T-helper 17 cell (primary cell): ENCODE measurements around the gene MAPK8IP2. TPM values are rescaled to one million over a fixed set of nuclear protein-coding genes. Genes with fewer than 3 reads are reported as not detected.

ENCODE experiments used
- ATAC-seq: fragments of 150-1000 bp; cut with Tn5 transposase; 2 replicates; pipeline ENCODE4 v1.10.0; 2021; ENCODE audit warnings: mild to moderate bottlenecking, moderate library complexity
- DNase-seq, 3 donors: peaks; one replicate each; pipeline versions ENCODE4 v3.0.0 to v3.0.0-alpha.2; 2020 to 2021
- H3K9me3 ChIP-seq: one replicate; pipeline ENCODE4 v1.7.0; 2013; ENCODE audit warnings: low read length, mild to moderate bottlenecking; ENCODE audit not compliant: control insufficient read depth, poor library complexity, severe bottlenecking
- H3K27ac Mint-ChIP-seq: one replicate; pipeline ENCODE4 v1.8.0; 2022; ENCODE audit warnings: mild to moderate bottlenecking, moderate library complexity, mixed read lengths
- H3K27me3 Mint-ChIP-seq: one replicate; pipeline ENCODE4 v1.8.0; 2022; ENCODE audit warnings: mixed read lengths
- H3K36me3 Mint-ChIP-seq: one replicate; pipeline ENCODE4 v1.8.0; 2022; ENCODE audit warnings: low read depth, mixed read lengths
- H3K4me1 Mint-ChIP-seq: one replicate; pipeline ENCODE4 v1.8.0; 2022; ENCODE audit warnings: mild to moderate bottlenecking, mixed read lengths
- H3K4me3 Mint-ChIP-seq: one replicate; pipeline ENCODE4 v1.8.0; 2022; ENCODE audit warnings: mild to moderate bottlenecking, moderate library complexity, mixed read lengths
- total RNA-seq, 4 donors: library from RNA in 2 of 4; stranded (reverse) in 2 of 4; gene quantifications; one replicate each; pipeline ENCODE4 v1.2.3 and lab custom pipeline; 2022 to 2026

The MAPK8IP2 gene
- total RNA-seq, 2 donors from 2014 or later, result 0.08 to 0.17 TPM

GRCh38 chr22:50569896-50570535 is 30.6 kb upstream of the MAPK8IP2 start:
- peaks cover 4% of the 10 kb centered on the region for H3K4me1 Mint-ChIP-seq
- no peaks in the 10 kb centered on the region for H3K36me3 Mint-ChIP-seq
- ATAC-seq (no peak), DNase-seq (no peak)
- no peaks in the 10 kb centered on the region for H3K27me3 Mint-ChIP-seq
- no peaks in the 10 kb centered on the region for H3K9me3 ChIP-seq
- no peak overlapping the region for H3K4me3 Mint-ChIP-seq
- H3K27ac Mint-ChIP-seq, result no peak overlapping the region

DNA sequence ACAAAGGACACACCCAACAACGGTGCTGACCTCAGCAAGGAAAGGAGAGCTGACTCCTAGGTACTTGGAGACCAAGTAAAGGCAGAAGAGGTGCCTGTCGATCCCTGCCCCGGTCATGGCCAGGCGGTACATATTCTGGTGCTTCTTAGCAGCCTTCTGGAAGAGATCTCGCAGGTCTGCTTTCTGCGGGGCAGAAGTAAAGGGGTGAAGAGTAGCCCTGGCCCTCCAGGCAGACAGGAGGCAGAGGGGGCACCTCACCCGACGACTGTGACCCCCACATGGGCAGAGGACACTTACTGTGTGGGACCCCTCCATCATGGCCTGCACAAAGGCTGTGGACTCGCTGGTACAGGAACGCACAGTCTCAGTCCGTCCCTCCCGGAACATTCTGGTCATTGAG is 29.7 kb upstream of the MAPK8IP2 start:
- no peaks in the 10 kb centered on the region for H3K27me3 Mint-ChIP-seq
- H3K27ac Mint-ChIP-seq, result no peak overlapping the region
- H3K9me3 ChIP-seq, result no peaks in the 10 kb centered on the region
- no peaks in the 10 kb centered on the region for H3K36me3 Mint-ChIP-seq
- peaks cover 4% of the 10 kb centered on the region for H3K4me1 Mint-ChIP-seq
- no peak for ATAC-seq
- H3K4me3 Mint-ChIP-seq, result no peak overlapping the region
- DNase-seq, result no peak

DNA sequence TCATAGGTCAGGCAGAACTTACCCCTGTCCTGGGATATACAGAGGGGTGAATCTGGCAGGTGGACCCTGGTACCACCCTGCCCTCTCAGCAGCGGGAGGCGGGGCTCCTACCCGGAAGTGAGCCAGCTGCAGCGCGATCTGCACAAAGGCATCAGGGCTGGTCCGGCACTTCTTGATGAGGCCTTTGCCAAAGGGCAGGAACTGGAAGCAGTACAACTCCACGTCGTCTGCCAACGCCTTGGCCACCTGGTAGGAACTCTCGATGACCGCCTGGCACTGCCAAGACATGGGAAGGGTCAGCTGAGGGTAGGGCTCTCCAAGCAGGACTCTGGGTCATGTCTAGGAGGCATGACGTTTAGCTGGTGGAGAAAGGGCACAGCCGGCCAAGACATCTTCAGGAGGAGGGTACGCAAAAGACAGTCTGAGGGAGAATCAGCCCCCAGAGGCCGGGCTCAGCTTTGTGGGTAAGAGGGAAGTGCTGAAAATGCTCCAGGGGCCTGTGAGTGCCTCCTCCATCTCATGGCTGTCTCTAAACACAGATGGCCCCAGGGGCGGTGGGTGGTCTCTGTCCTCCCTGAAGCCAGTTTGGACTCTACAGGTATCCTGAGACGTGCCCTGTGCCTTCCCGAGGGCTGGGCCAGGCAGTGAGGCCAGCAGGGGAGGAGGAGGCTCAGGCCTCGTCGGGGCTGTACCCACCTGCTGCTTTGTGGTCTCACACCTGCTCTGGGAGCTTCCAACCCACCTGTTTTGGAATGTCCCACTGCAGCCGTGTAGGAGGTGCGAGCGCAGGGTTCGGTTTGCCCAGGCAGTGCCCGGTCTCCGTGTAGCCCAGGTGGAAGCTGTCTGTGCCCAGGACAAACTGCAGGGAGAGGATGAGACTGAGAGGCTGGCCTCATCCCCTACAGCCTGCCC is 29.1 kb upstream of the MAPK8IP2 start:
- H3K36me3 Mint-ChIP-seq, result no peaks in the 10 kb centered on the region
- H3K4me1 Mint-ChIP-seq, result peaks cover 3% of the 10 kb centered on the region
- no peaks in the 10 kb centered on the region for H3K9me3 ChIP-seq
- H3K27ac Mint-ChIP-seq, result no peak overlapping the region
- H3K4me3 Mint-ChIP-seq, result no peak overlapping the region
- DNase-seq (no peak), ATAC-seq (no peak)
- H3K27me3 Mint-ChIP-seq, result no peaks in the 10 kb centered on the region

GRCh38 chr22:50572965-50573364 is 27.6 kb upstream of the MAPK8IP2 start:
- Mint-ChIP-seq H3K4me1 (peaks cover 8% of the 10 kb centered on the region), H3K36me3 (no peaks in the 10 kb centered on the region), H3K27me3 (no peaks in the 10 kb centered on the region), H3K27ac (no peak overlapping the region), H3K4me3 (no peak overlapping the region)
- no peak for DNase-seq
- no peak for ATAC-seq
- H3K9me3 ChIP-seq, result no peaks in the 10 kb centered on the region

- Mint-ChIP-seq H3K27ac (no peak overlapping the region), H3K36me3 (no peaks in the 10 kb centered on the region), H3K4me1 (peaks cover 8% of the 10 kb centered on the region), H3K4me3 (no peak overlapping the region), H3K27me3 (no peaks in the 10 kb centered on the region)
- no peaks in the 10 kb centered on the region for H3K9me3 ChIP-seq
- DNase-seq (no peak), ATAC-seq (no peak)
Measured at GRCh38 chr22:50573491-50574382, 26.9 kb upstream of the MAPK8IP2 start.

DNA sequence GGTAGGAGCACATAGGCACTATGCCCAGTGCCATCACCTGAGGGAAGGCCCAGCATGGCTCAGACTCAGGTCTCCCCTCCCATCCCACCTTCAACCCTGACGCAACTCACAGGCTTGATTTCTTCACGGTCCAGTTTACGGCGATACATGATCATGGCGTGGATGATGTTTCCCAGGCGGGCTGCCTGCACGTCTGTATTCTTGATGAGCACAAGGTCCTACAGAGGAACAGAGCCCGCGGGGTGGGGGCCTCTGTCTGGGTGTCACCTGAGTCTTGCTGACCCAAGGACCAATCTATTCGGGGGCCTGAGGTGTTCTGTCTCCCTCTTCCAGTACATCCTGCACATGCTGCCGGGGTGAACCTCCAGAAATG is 26.2 kb upstream of the MAPK8IP2 start:
- DNase-seq, result no peak
- no peaks in the 10 kb centered on the region for H3K36me3 Mint-ChIP-seq

DNA sequence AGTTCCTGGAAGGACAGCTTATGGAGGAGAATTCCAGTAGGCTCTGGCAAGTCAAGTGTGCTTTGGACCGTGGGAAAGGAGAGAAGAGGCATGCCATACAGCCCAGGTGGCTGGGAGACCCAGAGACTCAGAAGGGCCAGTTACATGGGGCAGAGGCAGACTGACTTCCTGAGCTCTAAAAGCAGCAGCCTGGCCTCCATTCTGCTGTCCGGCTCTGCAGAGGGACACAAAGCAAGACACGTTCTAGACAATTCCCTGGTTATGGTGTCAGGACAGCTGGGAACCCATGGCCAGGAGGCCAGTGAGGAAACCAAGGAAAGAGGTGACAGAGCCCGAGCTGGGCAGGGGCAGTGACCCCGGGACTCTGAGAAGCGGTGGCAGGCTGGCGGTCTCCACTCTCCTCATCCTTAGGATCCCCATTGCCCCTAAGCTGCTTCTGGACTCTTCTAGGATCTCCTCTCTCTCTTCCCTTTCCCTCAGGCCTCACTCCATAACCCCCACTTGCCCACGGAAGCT is 25.1 kb upstream of the MAPK8IP2 start:
- ATAC-seq, result no peak
- Mint-ChIP-seq H3K4me3 (no peak overlapping the region), H3K36me3 (no peaks in the 10 kb centered on the region)

More for the DNA sequence above, 26.2 kb upstream of the MAPK8IP2 start:
- H3K9me3 ChIP-seq, result no peaks in the 10 kb centered on the region
- Mint-ChIP-seq H3K4me1 (peaks cover 8% of the 10 kb centered on the region), H3K27me3 (no peaks in the 10 kb centered on the region), H3K27ac (no peak overlapping the region), H3K4me3 (no peak overlapping the region)
- no peak for ATAC-seq

GRCh38 chr22:50576070-50576469 is 24.5 kb upstream of the MAPK8IP2 start:
- Mint-ChIP-seq H3K4me3 (no peak overlapping the region), H3K4me1 (peaks cover 14% of the 10 kb centered on the region), H3K27me3 (no peaks in the 10 kb centered on the region), H3K36me3 (no peaks in the 10 kb centered on the region), H3K27ac (no peak overlapping the region)
- H3K9me3 ChIP-seq, result no peaks in the 10 kb centered on the region
- no peak for DNase-seq
- ATAC-seq, result no peak

More for the DNA sequence above, 25.1 kb upstream of the MAPK8IP2 start:
- no peak overlapping the region for H3K27ac Mint-ChIP-seq
- DNase-seq, result no peak
- no peaks in the 10 kb centered on the region for H3K9me3 ChIP-seq
- no peaks in the 10 kb centered on the region for H3K27me3 Mint-ChIP-seq
- peaks cover 14% of the 10 kb centered on the region for H3K4me1 Mint-ChIP-seq

DNA sequence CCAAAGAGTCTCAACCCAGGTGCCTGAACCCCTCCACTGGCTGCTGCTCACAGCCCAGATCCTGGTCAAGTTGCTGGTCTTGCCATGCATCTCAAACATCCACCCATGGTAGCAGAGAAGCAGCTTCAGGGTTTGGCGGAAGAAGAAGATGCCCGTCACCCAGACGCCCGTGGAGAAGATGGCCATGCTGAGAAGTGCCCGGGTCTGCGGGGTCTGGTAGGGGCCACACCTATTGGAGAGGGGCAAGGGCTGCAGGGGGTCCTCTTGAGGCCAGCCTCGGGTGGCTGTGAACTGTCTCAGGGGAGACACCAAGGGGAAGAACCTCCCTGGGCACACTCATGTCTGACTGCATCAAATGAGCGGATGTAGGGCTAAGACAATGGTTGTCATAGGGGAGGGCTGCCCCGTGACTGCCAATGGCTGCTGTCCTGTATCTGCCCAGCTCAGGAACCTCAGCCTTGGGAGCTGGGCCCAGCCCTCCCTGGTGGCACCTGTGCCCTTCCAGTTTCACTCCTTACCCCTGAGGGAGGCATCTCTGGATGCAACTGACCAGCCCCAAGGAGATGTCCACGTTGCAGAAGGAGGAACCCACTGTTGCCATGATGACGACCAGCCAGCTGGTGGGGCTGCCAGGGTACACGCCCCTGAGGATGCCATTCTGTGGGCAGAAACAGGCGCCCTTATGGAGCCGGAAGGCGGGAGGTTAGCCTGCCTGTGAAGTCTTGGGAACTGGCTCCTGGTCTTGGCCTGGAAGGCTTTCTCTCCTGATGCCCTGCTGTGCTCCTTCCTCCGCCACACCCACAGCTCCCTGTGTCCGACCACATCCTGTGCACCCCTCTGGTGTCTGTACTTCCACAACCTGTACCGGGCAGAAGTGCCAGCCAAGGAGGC is 23.5 kb upstream of the MAPK8IP2 start:
- Mint-ChIP-seq H3K4me1 (peaks cover 14% of the 10 kb centered on the region), H3K4me3 (peak overlapping the region; percentile 31), H3K36me3 (no peaks in the 10 kb centered on the region), H3K27ac (no peak overlapping the region), H3K27me3 (no peaks in the 10 kb centered on the region)
- H3K9me3 ChIP-seq, result no peaks in the 10 kb centered on the region
- DNase-seq (no peak), ATAC-seq (no peak)

GRCh38 chr22:50577697-50577986 is 23.0 kb upstream of the MAPK8IP2 start:
- Mint-ChIP-seq H3K36me3 (no peaks in the 10 kb centered on the region), H3K27me3 (no peaks in the 10 kb centered on the region), H3K27ac (no peak overlapping the region), H3K4me3 (peak overlapping the region; percentile 31), H3K4me1 (peaks cover 14% of the 10 kb centered on the region)
- ATAC-seq, result no peak
- H3K9me3 ChIP-seq, result no peaks in the 10 kb centered on the region
- DNase-seq, result no peak

DNA sequence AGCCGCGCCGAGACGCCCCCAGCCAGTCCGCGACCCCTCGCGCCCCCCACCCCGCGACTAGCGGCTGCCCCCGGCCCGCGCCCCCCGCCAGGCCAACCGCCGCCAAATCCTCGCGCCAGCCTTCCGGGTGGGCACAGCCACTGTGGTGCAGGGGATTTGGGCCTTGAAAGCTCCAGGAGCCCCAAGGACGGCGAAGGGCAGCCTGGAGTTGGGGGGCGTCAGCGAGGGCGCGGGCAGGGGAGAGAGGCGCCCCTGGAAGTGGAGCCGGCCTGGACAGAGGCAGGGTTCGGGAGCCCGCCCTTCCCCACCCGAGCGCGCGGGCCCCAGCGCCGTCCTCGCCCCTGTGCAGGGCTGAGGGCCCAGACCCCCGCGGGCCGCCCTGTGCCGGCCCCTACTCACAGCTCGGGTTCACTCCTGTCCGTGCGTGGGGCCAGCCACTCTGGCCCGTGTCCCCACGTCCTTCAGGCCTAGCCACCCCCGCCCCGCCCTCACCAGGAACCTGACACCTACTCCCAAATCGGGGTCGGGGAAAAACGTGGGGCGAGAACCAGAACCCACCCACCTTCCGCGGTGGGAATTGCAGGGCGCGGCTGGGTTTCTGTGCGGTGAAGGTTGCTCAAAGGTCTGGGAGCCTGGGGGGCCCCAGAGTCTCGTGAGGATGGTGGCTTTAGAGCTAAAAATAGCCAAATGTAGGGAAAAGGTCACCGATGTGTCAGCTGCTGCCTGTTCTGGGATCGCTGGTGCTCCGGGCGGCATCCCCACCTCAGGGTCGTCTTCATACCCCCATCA is 22.4 kb upstream of the MAPK8IP2 start, which contains the start of gene CPT1B:
TSS of gene CPT1B (minus strand) at position 441 of the 789 bp plus-strand sequence. CDS start 512 bp downstream, outside the sequence.
- Mint-ChIP-seq H3K36me3 (no peaks in the 10 kb centered on the region), H3K4me1 (peaks cover 16% of the 10 kb centered on the region), H3K27ac (peak within 1 kb of the TSS; percentile 39), H3K27me3 (no peaks in the 10 kb centered on the region), H3K4me3 (peak within 1 kb of the TSS; percentile 31)
- H3K9me3 ChIP-seq, result no peaks in the 10 kb centered on the region
- ATAC-seq (no peak), DNase-seq (no peak)
